22Rv1 (cell line): ENCODE data around the gene VIPR2.
"Not testable (repeated sequence)": the region's sequence is repeated elsewhere in the genome, so short reads cannot be mapped to it uniquely, and the experiment has no call there.

Source experiments
- H3K27ac ChIP-seq: fragments of 450-650 bp; 2 replicates; pipeline ENCODE4 v1.5.1; 2017
- ZFX ChIP-seq: fragments of 450-650 bp; IDR thresholded peaks from 2 replicates; pipeline ENCODE4 v1.6.1; 2017; ENCODE audit warnings: antibody characterized with exemption, borderline replicate concordance
- TF ChIP-seq, protein P1 (sequence below): fragments of 450-650 bp; IDR thresholded peaks from 2 replicates; pipeline ENCODE4 v1.5.1; 2017; ENCODE audit warnings: mild to moderate bottlenecking

Gene VIPR2

GRCh38 chr7:159103382-159104187 is 41.1 kb downstream of the VIPR2 start:
- no peak overlapping the region for H3K27ac ChIP-seq
- TF ChIP-seq, protein P1, sequence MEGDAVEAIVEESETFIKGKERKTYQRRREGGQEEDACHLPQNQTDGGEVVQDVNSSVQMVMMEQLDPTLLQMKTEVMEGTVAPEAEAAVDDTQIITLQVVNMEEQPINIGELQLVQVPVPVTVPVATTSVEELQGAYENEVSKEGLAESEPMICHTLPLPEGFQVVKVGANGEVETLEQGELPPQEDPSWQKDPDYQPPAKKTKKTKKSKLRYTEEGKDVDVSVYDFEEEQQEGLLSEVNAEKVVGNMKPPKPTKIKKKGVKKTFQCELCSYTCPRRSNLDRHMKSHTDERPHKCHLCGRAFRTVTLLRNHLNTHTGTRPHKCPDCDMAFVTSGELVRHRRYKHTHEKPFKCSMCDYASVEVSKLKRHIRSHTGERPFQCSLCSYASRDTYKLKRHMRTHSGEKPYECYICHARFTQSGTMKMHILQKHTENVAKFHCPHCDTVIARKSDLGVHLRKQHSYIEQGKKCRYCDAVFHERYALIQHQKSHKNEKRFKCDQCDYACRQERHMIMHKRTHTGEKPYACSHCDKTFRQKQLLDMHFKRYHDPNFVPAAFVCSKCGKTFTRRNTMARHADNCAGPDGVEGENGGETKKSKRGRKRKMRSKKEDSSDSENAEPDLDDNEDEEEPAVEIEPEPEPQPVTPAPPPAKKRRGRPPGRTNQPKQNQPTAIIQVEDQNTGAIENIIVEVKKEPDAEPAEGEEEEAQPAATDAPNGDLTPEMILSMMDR: no peak
- no peak for TF ChIP-seq ZFX

- TF ChIP-seq, protein P1: no peak
- no peak for TF ChIP-seq ZFX
- no peak overlapping the region for H3K27ac ChIP-seq
Observed at GRCh38 chr7:159102681-159103381, 41.8 kb downstream of the VIPR2 start.

DNA sequence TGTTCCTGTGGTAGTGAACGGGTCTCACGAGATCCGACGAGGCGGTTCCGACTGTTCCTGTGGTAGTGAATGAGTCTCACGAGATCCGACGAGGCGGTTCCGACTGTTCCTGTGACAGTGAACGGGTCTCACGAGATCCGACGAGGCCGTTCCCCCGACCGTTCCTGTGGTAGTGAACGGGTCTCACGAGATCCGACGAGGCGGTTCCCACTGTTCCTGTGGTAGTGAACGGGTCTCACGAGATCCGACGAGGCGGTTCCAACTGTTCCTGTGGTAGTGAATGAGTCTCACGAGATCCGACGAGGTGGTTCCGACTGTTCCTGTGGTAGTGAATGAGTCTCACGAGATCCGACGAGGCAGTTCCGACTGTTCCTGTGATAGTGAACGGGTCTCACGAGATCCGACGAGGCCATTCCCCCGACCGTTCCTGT is 43.0 kb downstream of the VIPR2 start:
- not testable (repeated sequence) for H3K27ac ChIP-seq

DNA sequence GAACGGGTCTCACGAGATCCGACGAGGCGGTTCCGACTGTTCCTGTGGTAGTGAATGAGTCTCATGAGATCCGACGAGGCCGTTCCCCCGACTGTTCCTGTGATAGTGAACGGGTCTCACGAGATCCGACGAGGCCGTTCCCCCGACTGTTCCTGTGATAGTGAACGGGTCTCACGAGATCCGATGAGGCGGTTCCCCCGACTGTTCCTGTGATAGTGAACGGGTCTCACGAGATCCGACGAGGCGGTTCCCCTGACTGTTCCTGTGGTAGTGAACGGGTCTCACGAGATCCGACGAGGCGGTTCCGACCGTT is 43.6 kb downstream of the VIPR2 start:
- not testable (repeated sequence) for H3K27ac ChIP-seq

DNA sequence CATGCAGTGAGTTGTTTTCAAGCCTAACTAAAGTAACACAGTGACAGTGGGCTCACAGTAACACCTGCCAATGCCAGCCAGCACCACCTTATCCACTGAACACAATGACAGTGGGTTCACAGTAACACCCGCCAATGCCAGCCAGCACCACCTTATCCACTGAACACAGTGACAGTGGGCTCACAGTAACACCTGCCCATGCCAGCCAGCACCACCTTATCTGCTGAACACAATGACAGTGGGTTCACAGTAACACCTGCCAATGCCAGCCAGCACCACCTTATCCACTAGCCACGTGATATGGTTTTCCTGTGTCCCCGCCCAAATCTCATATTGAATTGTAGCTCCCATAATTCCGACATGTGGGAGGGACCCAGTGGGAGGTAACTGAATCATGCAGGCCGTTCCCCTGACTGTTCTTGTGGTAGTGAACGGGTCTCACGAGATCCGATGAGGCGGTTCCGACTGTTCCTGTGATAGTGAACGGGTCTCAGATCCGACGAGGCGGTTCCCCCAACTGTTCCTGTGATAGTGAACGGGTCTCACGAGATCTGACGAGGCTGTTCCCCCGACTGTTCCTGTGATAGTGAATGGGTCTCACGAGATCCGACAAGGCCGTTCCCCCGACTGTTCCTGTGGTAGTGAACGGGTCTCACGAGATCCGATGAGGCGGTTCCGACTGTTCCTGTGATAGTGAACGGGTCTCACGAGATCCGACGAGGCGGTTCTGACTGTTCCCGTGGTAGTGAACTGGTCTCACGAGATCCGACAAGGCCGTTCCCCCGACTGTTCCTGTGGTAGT is 44.2 kb downstream of the VIPR2 start:
- H3K27ac ChIP-seq: not testable (repeated sequence)

DNA sequence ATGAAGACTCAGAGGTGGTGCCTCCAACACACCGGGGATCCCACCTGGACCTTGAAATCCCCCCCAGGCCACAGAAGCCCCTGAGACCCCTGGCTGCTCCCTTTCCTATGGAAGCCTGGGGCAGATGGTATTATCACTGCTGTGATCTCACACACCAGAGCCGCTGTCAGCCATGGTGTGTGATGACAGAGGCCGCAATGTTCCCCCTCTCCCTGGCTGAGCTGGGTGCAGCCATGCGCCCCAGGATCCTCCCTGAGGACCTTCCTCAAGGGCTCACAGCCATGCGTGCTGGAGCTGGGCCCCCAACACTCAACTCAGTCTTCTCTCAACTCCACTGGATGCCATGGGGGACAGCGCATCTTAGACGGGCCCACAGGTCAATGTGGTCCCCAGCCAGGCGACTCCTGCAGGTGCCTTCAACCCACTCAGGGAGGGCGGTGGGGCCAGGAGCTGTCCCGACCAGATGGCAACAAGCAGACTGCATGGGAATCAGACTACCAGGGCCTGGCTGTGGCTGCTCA is 44.9 kb downstream of the VIPR2 start:
- H3K27ac ChIP-seq: no peak overlapping the region
- TF ChIP-seq, protein P1: no peak
- TF ChIP-seq ZFX: no peak

- H3K27ac ChIP-seq: no peak overlapping the region
- TF ChIP-seq, protein P1: no peak
- TF ChIP-seq ZFX: no peak
Observed at GRCh38 chr7:159098811-159099655, 45.6 kb downstream of the VIPR2 start.

- H3K27ac ChIP-seq: no peak overlapping the region
- TF ChIP-seq, protein P1: no peak
Observed at GRCh38 chr7:159098424-159098786, 46.3 kb downstream of the VIPR2 start.
